Measurements from ENCODE around the gene IGSF9B. TPM values are rescaled to one million over a fixed set of nuclear protein-coding genes. Genes with fewer than 3 reads are reported as not detected.

Gene IGSF9B
- total and polyA plus RNA-seq, 2 experiments from 2014 or later: 0.04 TPM; not detected in 1

- Histone ChIP-seq H3K36me3 (ENCODE audit: low read depth) (no peaks in the 10 kb centered on the region), H3K4me2 (ENCODE audit: unreplicated experiment) (no peak overlapping the region), H4K20me1 (ENCODE audit: insufficient read depth) (no peaks in the 10 kb centered on the region), H3K27ac (no peak overlapping the region), H3K9me2 (ENCODE audit: insufficient read depth) (no peaks in the 10 kb centered on the region), H3K27me3 (replicated peaks; ENCODE audit: insufficient read depth) (0 out of 2 replicates have a peak, but pooled peaks cover 4% of the 10 kb centered on the region), H3K9ac (no peak overlapping the region), H3K79me2 (ENCODE audit: insufficient read depth) (no peaks in the 10 kb centered on the region), H3K9me3 (ENCODE audit: low read depth) (no peaks in the 10 kb centered on the region), H3K4me3 (no peak overlapping the region), H2AFZ (no peak overlapping the region), H3K4me1 (ENCODE audit: insufficient read depth) (no peaks in the 10 kb centered on the region), H3F3A (ENCODE audit: insufficient read depth) (no peaks in the 10 kb centered on the region)
- WGBS, 2 experiments (ENCODE audit: low coverage in 1 of 2, low lambda C conversion rate in 2 of 2, missing lambda C conversion rate in 2 of 2): 15 to 25% methylated on average over 5 to 25 of the region's 26 CpGs
- DNase-seq: no peak
- no peak for TF ChIP-seq EZH2phosphoT487 (IDR thresholded peaks at IDR 0.05; ENCODE audit: insufficient read depth, low read depth)
- TF ChIP-seq EZH2 (IDR thresholded peaks at IDR 0.05; ENCODE audit: insufficient read depth, poor library complexity, severe bottlenecking): no peak
- in situ Hi-C loops (cut with MboI): no loop called here
Observed at GRCh38 chr11:133918608-133919260, 38.0 kb downstream of the IGSF9B start.

- H3K4me1 ChIP-seq (ENCODE audit: insufficient read depth): no peaks in the 10 kb centered on the region
- no peak overlapping the region for H2AFZ ChIP-seq
- no peaks in the 10 kb centered on the region for H3K36me3 ChIP-seq (ENCODE audit: low read depth)
- no peak overlapping the region for H3K4me2 ChIP-seq (ENCODE audit: unreplicated experiment)
- H3K27me3 ChIP-seq (replicated peaks; ENCODE audit: insufficient read depth): 0 out of 2 replicates have a peak, but pooled peaks cover 4% of the 10 kb centered on the region
- DNase-seq: no peak
- no peaks in the 10 kb centered on the region for H3F3A ChIP-seq (ENCODE audit: insufficient read depth)
- in situ Hi-C loops (cut with MboI): no loop called here
- TF ChIP-seq EZH2 (IDR thresholded peaks at IDR 0.05; ENCODE audit: insufficient read depth, poor library complexity, severe bottlenecking): no peak
- no peak for TF ChIP-seq EZH2phosphoT487 (IDR thresholded peaks at IDR 0.05; ENCODE audit: insufficient read depth, low read depth)
- no peaks in the 10 kb centered on the region for H3K9me2 ChIP-seq (ENCODE audit: insufficient read depth)
- no peaks in the 10 kb centered on the region for H3K9me3 ChIP-seq (ENCODE audit: low read depth)
- 39 to 58% methylated on average over 19 to 42 of the region's 52 CpGs for WGBS, 2 experiments (ENCODE audit: low coverage in 1 of 2, low lambda C conversion rate in 2 of 2, missing lambda C conversion rate in 2 of 2)
- no peak overlapping the region for H3K9ac ChIP-seq
- no peaks in the 10 kb centered on the region for H4K20me1 ChIP-seq (ENCODE audit: insufficient read depth)
- H3K27ac ChIP-seq: no peak overlapping the region
- no peaks in the 10 kb centered on the region for H3K79me2 ChIP-seq (ENCODE audit: insufficient read depth)
- H3K4me3 ChIP-seq: no peak overlapping the region
Observed at GRCh38 chr11:133917921-133918607, 38.7 kb downstream of the IGSF9B start.

GRCh38 chr11:133916784-133917440 lies 39.9 kb downstream of the IGSF9B start:
- 0 out of 2 replicates have a peak, but pooled peaks cover 4% of the 10 kb centered on the region for H3K27me3 ChIP-seq (replicated peaks; ENCODE audit: insufficient read depth)
- WGBS, 2 experiments (ENCODE audit: low coverage in 1 of 2, low lambda C conversion rate in 2 of 2, missing lambda C conversion rate in 2 of 2): 62 to 68% methylated on average over 14 of the region's 14 CpGs

GRCh38 chr11:133913761-133914160 lies 43.0 kb downstream of the IGSF9B start:
- H3K4me2 ChIP-seq (ENCODE audit: unreplicated experiment): no peak overlapping the region
- H3K9me3 ChIP-seq (ENCODE audit: low read depth): no peaks in the 10 kb centered on the region
- no peaks in the 10 kb centered on the region for H3K9me2 ChIP-seq (ENCODE audit: insufficient read depth)
- H2AFZ ChIP-seq: no peak overlapping the region
- H3K4me3 ChIP-seq: no peak overlapping the region
- no peak for DNase-seq
- TF ChIP-seq EZH2phosphoT487 (IDR thresholded peaks at IDR 0.05; ENCODE audit: insufficient read depth, low read depth) (no peak), EZH2 (IDR thresholded peaks at IDR 0.05; ENCODE audit: insufficient read depth, poor library complexity, severe bottlenecking) (no peak)
- H3K27me3 ChIP-seq (replicated peaks; ENCODE audit: insufficient read depth): 0 out of 2 replicates have a peak, but pooled peaks cover 8% of the 10 kb centered on the region
- no peaks in the 10 kb centered on the region for H4K20me1 ChIP-seq (ENCODE audit: insufficient read depth)
- H3K9ac ChIP-seq: no peak overlapping the region
- no peak overlapping the region for H3K27ac ChIP-seq
- 71 to 79% methylated on average over 10 of the region's 10 CpGs for WGBS, 2 experiments (ENCODE audit: low coverage in 1 of 2, low lambda C conversion rate in 2 of 2, missing lambda C conversion rate in 2 of 2)
- no peaks in the 10 kb centered on the region for H3F3A ChIP-seq (ENCODE audit: insufficient read depth)
- H3K36me3 ChIP-seq (ENCODE audit: low read depth): no peaks in the 10 kb centered on the region
- H3K4me1 ChIP-seq (ENCODE audit: insufficient read depth): no peaks in the 10 kb centered on the region
- in situ Hi-C loops (cut with MboI): no loop called here
- H3K79me2 ChIP-seq (ENCODE audit: insufficient read depth): no peaks in the 10 kb centered on the region

More at GRCh38 chr11:133916784-133917440, 39.9 kb downstream of the IGSF9B start:
- in situ Hi-C loops (cut with MboI): no loop called here
- no peaks in the 10 kb centered on the region for H3K9me2 ChIP-seq (ENCODE audit: insufficient read depth)
- no peaks in the 10 kb centered on the region for H3K36me3 ChIP-seq (ENCODE audit: low read depth)
- H3K9me3 ChIP-seq (ENCODE audit: low read depth): no peaks in the 10 kb centered on the region
- H2AFZ ChIP-seq: no peak overlapping the region
- H3K27ac ChIP-seq: no peak overlapping the region
- no peak overlapping the region for H3K9ac ChIP-seq
- no peaks in the 10 kb centered on the region for H4K20me1 ChIP-seq (ENCODE audit: insufficient read depth)
- TF ChIP-seq EZH2 (IDR thresholded peaks at IDR 0.05; ENCODE audit: insufficient read depth, poor library complexity, severe bottlenecking) (no peak), EZH2phosphoT487 (IDR thresholded peaks at IDR 0.05; ENCODE audit: insufficient read depth, low read depth) (no peak)
- DNase-seq: no peak
- no peak overlapping the region for H3K4me3 ChIP-seq
- no peak overlapping the region for H3K4me2 ChIP-seq (ENCODE audit: unreplicated experiment)
- no peaks in the 10 kb centered on the region for H3K4me1 ChIP-seq (ENCODE audit: insufficient read depth)
- H3F3A ChIP-seq (ENCODE audit: insufficient read depth): no peaks in the 10 kb centered on the region
- H3K79me2 ChIP-seq (ENCODE audit: insufficient read depth): no peaks in the 10 kb centered on the region
